NCI-H526 (cell line): Measurements from ENCODE around the gene BMP5.

Source experiments
- DNase-seq, 2 experiments: peaks; one replicate each; lab custom pipeline; 2025; lab: John Stamatoyannopoulos, UW

Gene BMP5

GRCh38 chr6:55811074-55811473 lies 64.3 kb downstream of the BMP5 start:
- no peak for DNase-seq

GRCh38 chr6:55802259-55802658 lies 73.1 kb downstream of the BMP5 start:
- DNase-seq: no peak

DNA sequence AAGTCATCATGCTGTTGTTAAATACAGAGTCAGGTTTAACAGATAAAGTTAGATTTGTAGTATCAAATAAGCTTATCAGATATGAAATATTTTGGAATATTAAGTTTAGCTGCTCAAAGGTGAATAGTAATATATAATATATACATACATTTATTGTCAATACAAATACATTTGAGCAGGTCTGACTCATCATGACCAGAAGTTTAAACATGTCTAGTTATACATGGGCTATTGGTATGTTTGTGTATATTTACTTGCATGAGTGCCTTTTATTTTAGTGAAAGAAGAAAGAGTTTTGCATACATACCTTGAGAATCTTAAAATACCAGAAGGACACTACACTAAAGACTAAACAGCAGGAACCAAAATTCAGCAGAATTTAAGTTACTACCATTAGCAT lies 76.8 kb downstream of the BMP5 start:
- DNase-seq: no peak

GRCh38 chr6:55794136-55794812 lies 81.1 kb downstream of the BMP5 start:
- no peak for DNase-seq

DNA sequence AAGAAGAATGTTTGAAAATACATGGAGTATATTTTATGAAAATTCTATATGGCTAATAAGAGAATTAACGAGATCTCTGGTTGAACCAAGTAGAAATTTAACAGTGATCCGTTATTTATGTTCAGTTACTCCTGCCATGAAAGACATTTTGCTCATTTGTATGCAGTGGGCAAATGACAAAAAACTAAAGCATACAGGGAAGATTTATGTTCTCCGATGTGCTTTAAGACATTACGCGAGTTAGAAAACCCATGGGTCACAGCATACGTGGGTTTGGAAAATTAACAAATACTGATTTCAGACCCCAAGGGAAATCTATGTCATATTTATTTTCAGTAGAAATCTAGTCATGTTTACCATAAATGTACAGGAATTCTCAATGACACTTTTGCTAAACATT lies 90.1 kb downstream of the BMP5 start:
- DNase-seq: no peak

DNA sequence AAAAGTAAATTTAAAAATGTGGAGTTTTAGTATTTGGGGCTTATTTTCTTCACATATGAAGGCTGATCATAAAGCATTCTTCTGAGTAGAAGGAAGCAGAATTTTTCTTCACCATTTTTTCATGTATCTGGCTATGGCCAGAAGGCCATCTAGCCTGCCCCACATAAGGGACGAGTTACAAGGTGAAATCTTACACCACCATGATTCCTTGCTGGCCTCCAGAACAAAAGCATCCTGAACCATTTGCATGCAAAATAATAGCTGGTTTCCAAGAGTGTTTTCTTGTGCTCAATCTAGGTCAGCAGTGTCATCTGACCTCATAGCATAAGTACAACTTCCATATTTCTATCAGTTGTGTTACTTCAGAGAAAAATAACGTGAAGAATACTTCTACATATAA lies 93.1 kb downstream of the BMP5 start:
- DNase-seq: no peak

GRCh38 chr6:55778705-55779104 lies 96.7 kb downstream of the BMP5 start:
- peak; percentile 31 to 67 for DNase-seq

DNA sequence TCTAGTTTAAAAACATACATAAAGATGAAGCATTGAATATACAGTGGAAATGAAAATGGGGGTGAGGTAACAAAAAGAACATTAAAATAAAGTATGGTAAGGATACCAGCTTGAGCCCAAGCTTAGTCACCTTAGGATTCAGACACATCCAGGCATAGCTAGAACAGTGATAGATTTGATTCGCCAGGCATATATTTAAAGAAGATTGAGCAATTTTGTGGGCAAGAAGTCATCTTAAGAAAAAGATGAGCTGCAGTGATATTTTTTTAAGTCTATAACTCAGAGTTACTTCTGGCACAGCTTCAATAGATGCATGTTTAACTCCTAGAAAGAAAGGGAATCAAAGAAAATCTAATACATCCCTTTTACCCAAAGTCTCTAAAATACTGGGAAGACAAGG lies 97.9 kb downstream of the BMP5 start:
- no peak for DNase-seq

DNA sequence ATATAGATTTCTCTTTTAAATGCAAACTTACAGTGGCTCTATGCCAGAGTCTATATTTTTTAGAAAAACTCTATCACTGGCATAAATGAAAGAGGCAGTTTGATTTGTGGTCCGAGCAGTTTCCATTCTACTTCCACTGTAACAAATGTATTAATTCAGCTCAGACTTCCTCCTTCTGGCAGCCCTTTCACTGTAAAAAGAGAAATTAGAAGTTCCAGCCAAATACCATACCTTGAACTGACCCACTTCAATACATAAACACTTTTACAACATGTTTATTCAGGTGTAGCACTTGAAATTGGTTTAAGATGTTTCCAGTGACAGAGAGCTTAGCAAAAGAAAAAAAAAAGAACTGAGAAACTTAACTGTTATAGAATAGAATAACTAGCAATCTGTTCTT lies 99.3 kb downstream of the BMP5 start:
- no peak for DNase-seq

DNA sequence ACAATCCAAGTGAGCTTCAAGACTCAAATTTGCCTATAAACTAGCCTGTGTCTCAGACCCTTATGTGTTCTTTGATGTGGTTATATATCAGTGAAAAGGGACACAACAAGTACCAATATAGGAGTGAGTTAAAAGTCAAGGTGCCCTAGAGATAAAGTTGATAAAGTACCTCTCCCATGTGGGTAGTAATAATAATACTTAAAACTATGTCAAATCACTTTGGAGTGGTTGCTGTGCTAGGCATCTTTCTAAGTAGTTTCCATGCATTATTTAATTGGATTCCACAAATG lies 100.4 kb downstream of the BMP5 start:
- DNase-seq: no peak

GRCh38 chr6:55774286-55775028 lies 100.9 kb downstream of the BMP5 start:
- no peak for DNase-seq

- DNase-seq: no peak
Measured at GRCh38 chr6:55773620-55774216, 101.7 kb downstream of the BMP5 start.

DNA sequence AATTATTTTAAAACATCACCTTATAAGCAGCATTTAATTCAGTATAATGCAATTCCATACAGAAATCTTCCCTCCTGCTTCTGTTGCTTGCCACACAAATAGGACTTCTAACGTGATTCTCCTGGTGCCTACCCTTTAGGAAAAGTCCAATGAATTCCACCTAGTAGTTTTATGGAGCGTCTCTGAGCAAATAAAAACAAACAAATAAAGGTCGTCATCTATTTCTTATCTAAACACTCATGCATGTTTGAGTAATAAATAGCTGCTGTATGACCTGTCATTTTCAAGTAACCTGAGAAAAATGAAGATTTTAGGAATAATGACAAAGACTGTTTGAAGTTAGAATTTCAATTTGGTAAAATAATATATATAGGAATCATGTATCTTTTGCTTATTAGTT lies 102.7 kb downstream of the BMP5 start:
- no peak for DNase-seq

GRCh38 chr6:55759536-55759935 lies 115.9 kb downstream of the BMP5 start:
- no peak for DNase-seq

GRCh38 chr6:55758156-55758937 lies 117.0 kb downstream of the BMP5 start:
- DNase-seq: no peak

- no peak for DNase-seq
Measured at GRCh38 chr6:55756531-55757031, 118.8 kb downstream of the BMP5 start.

DNA sequence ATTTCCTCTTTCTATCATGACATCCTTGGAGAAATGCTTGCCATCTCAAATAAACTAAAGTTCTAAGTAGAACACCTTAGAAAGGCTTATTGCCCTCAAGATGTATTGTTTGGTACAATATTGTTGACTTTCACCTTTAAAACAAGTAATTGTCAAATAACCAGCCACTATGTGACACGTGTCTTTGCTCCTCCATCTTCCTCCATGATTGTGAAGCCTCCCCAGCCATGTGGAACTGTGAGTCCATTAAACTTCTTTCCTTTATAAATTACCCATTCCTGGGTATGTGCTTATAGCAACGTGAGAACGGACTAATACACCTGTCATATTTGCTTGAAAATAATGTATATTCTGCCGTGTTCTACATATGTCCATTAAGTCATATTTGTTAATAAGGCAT lies 126.5 kb downstream of the BMP5 start:
- DNase-seq: no peak

DNA sequence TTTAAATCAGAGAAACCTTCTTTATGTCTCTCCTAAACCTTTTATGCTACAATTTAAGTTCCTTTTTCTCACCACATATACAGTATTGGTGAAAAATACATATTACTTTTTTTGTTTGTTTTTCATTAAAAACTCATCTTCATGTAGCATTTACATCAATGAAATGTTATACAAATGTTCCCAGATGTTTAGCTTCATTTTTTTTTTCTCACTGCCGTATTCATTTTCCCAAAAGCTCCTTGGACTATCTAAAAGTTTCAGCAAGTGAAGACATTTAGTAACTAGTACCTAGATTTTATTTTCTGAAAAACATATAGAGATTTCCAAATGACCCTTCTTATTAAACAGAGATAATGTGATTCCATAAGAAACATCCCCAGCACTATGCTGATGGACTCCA lies 128.9 kb downstream of the BMP5 start:
- no peak for DNase-seq

- DNase-seq: no peak
Measured at GRCh38 chr6:55734256-55734655, 141.1 kb downstream of the BMP5 start.

DNA sequence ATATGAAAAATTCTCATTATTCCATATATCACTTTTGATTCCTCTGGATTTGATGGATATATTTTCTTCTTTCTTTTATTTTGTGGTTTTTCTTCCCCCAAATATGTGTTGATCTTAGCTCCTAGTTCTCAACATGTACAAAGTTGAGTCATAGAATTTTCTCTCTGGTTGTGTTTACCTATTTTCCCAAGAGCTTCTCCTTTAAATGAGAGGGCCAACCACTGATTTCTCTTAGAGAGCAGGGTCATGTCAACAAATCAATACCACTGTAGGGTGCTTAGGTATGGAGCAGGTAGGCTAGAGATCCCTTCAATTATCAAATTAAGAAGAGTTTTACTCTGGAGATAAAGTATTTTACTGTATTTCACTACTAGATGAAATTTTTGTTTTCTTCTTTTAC lies 145.7 kb downstream of the BMP5 start:
- no peak for DNase-seq

DNA sequence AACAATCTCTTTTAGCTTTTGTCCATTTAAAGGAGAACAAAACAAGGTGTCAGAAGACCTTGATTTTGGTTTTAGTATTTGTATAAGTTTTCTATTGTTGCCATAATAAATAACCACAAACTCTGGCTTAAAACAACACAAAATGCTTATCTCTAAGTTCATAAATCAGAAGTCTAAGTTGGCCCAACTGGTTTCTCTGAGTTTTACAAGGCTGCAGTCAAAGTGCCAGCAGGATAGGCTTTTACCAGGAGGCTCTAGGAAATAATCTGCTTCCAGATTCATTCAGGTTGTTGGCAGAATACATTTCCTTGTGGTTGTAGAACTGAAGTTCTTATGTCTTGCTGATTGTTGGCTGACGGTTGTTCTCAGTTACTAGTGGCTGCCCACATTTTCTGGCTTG lies 149.2 kb downstream of the BMP5 start:
- no peak for DNase-seq

DNA sequence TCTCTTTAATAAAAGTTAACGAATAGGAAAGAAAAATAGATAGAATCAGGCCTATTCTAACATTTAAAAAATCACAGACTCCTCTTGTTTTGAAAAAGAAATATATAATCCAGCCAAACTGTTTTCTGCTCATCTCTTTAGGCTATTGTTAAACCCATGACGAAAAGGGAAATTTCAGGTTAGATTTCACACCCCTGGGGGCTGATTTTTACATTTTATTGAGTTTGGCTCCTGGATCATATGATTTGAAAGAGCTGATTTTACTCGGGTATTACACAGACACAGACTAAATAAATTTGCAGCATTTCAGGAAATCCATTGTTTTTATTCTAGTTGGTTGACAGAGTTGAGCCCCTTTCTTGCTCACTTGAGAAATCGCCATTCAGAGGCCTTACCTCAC lies 160.6 kb downstream of the BMP5 start:
- DNase-seq: no peak

GRCh38 chr6:55713436-55713835 lies 162.0 kb downstream of the BMP5 start:
- no peak for DNase-seq
